GM18861 (cell line): ENCODE results near the gene DKC1.
"Not testable (repeated sequence)": the region's sequence is repeated elsewhere in the genome, so short reads cannot be mapped to it uniquely, and the experiment has no call there.

ENCODE experiments used
- ATAC-seq: cut with Tn5 transposase; IDR thresholded peaks from one replicate; pipeline ENCODE4 v1.9.1; 2021; ENCODE audit not compliant: unreplicated experiment

The DKC1 gene

DNA sequence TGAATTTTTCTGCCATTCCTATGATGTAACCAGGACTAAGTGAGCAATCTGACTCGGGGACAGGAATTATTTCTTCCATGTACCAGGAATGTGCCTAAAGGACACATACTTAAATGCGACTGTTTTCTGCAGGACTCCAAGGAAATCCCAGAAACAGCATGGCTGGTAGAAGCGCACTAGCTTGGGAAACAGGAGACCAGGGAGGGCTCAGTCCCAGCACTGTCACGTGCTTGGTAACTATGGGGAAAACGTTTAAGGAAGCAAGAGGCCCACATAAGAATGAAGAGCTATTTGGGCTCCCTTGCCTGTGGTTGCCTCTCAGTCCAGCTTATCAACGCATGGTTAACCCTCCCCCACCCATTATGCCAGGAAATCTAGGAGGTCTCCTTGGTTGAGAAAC lies 23.1 kb downstream of the DKC1 start:
- no peak for ATAC-seq

DNA sequence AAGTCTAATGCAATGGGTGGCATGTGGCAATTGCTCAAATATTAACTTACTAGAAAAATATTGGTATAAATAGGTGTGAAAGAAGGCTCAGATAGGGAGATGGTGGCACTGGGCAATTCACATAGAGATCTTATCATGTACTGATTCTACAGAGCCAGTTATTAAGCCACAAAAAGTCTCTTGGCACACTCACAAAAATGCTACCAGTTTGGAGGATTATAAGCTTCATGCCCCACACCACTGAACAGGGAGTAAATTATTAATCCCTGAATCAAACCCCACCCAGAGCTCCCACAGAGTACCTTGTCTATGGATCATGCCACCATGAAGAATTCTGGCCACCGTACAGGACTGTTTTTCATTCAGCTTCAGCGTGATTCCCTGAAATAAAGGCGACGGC lies 28.8 kb downstream of the DKC1 start:
- ATAC-seq, result no peak

DNA sequence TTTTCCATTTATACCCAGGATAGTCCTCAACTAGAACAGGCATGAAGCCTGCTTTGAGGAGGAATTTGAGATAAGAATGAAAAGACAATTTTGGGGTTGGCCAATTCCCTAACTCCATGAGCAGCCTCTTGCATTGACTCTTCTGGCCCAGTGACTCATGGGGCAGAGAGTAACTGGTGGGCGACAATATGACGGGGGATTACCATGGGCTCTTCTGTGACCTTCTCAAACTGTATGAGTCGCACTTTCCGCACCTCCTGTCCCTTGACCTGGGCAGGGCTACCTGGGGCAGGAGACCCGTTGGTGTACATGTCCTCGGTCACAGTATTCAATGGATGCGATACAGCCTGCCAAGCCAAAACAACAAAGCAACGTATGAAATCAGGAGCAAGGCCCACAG lies 29.3 kb downstream of the DKC1 start:
- ATAC-seq, result no peak

DNA sequence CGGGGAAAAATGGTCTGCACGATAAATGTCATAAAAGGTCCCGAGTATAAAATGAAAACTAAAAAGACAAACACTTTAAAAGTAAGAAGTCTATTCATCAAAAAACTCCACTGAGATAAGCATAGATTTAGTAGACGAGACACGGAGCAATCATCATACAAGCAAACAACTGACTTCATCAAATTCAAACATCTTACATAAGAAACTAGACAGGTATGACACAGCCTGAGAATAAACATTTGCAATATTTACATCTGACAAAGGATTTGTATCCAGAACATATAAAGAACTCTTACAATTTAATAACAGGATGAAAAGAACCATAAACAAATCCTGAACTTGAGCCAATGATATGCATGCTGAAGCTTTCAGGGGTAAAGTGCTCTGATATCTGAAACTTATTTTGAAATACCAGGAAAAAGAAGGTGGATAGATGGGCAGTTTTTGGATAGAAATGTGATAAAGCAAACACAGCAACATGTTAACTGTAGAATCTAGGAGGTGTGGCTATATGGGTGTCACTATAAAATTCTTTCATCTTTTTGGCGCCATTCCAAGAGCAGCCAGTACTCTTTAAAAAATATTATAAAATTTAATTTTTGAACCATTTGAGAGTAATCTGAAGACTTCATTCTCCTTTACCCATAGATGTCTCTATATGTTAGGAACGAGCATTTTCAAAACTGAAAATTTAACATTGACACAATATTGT lies 30.6 kb downstream of the DKC1 start:
- no peak for ATAC-seq

DNA sequence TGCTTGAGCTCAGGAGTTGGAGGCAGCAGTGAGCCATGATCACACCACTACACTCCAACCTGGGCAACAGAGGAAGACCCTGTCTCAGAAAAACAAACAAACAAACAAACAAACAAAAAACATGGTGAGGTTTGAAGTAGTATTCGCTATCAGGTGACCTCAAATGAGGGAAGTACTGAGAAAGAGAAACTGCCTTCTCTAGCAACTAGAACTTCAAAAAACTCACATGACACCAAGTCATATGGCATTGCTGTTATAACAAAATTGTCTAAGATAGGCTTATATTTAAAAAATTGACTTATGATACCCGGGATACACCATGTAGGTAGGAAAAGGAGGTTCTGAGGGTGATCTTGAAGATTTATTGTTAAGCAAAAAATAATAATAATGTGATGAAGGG lies 32.4 kb downstream of the DKC1 start:
- ATAC-seq, result no peak

DNA sequence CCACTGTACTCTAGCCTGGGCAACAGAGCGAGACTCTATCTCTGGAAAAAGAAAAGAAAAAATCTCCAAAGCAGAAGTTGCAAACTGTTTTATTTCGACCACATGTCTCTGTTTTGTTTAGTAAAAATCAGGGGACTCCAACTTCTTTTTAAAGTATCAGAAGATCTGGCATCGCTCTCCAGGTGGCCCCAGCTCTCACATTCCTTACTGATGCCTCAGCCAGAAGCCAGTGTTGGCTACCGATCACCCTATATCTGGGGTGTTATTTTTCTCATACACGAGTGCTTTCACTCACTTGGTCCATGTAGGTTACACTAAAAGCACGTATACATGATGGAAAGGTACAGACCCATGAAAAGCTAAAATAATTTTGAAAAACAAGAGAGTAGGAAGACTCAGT lies 34.3 kb downstream of the DKC1 start:
- no peak for ATAC-seq

DNA sequence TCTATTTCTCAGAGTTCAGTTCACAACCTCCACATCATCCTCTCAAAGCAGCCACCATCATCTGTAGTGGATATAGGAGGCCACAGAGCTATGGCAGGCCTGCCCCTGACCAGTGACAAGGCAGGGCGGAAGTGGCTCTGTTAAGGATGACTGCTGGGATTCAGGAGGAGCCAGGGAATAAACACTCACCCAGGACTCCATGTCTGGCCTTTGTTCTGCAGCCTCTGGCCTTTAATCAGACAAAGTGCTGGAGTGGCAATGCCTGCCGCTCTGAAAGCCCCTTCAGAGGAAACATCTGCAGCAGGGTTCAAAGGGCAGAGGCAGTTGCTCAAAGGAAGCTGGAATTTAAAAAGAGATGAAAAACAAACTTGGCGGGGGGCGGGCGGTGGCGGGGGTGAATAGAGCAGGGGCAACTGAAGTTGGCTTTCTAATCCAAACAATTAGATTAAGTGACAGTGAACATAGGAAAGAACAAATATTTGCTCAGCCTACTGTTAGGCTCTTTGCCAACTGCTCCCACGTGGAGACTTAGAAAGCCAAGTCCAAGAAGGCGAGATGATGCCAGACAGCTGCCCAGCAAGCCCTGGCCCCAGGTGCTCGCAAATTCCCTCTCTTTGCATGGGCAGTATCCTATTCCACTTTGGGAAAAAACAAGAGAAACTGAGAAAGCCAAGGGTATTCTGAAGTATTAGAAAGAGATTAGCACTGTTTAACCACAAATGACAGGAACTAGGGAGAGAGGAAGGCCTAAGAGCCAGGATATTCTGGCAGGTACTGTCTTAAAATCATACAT lies 37.1 kb downstream of the DKC1 start:
- ATAC-seq, result no peak

DNA sequence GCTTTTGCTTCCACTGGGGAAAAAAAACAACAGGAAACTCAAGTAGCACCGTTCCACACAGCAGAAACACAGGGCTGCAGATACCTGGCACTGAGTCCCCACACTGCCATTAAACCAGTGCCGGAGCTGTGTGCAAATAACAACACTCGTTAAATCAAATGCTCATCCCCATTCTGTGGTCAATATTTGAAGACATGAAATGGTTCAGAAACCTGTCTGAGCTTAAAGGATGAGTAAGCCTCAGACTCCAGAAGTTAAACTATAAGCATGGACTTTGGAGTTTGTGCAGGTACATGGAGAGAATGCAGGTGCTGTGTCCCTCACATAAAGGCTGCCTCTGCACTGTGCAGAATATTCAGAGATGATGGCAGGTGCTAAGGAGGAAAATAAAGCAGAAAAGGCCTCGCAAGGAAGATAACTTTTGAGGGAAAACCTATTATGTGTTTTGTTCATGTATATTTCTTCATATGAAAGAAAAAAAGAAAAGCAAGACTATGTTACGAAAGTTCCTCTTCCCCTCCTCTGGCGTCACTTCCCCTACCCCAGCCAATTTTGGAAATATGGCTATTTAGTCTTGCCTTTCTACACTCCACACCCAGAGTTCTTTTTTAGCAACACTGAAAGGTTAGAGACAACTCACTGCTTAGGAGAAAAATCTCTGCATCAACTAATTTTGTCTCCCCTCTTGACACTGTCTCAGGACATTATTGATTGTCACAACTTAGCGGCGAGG lies 38.0 kb downstream of the DKC1 start:
- no peak for ATAC-seq

DNA sequence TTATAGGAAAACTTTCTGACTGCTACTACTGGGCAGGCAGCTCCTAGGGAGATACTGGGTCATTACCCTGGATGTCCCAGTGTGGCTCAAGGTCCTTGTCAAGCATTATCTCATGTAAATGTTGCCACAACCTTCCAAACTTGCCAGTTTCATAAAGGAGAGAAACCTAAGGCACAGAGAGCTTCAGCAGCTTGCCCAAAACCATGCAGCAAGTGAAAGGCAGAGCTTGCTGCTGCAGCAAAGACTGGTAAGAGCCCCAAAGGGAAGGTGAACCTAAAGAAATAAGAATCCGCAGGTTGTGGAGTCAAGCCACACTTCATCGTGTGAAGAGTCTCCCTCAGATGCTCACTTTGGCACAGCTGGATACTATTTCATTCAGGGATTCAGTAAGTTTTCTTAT lies 40.3 kb downstream of the DKC1 start:
- ATAC-seq, result no peak

DNA sequence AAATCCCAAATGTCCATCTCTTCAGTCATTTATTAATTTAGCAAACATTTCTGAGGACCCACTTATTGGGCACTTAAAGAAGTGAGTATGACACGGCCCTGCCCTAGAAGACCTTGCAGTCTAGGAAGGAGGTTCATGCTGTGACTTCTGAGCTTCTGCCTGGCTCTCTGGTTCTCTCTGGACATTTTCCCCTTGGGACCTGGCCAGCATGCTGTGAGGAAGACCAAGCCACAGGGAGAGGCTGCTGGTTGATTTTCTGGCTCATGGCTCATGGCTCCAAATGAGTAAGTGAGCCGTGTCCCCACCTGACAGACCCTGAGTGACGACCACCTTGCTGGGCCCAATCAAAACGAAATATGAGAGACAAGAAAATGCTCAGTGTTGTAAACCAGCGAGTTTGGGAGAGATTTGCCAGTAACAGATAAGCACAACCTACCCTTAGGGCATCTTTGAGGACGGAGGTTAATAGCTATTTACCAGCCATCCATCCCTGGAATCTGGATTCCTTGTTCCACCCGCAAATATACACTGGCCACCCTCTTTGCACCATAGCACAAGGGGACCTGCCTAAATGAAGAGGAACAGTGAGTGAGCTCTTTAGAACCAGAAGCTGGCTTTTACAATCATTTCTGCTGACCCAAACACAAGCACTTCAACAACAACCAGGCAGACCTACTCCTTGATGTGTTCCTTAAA lies 41.7 kb downstream of the DKC1 start:
- ATAC-seq, result no peak

DNA sequence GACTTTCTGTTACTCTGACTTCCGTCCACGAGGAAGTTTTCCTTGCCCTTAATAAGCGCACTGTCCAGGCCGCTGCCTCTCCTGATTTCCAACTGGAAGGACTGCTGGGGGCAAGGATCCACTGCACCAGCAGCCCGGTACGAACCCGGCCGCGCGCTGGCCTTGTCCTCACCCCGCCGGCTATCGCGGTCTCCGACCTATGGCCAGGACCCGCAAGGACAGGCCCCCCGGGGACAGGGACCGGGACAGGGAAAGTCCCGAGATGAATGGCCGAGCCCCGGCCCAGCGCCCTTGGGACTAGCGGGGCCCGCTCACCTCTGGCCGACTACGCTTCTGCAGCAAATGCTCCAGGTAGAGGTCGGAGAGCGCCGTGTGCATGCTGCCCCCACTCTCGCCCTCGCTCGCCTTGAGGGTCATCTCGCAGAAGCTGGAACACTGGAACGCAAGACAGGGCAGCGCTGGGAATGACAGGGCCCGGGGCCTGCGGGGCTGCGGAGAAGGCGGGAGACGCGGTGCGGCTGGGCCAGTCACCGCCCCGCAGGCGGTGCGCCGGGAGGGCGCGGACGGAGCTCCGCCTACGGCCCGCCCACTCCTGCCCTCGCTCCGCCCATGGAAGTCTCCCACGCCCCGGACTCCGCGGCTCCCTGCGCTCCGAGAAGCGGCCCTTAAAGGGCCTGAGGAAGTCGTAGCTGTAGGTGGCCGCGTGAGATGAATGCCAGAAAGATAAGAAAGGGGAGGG lies 42.5 kb downstream of the DKC1 start, which contains the start of gene MPP1:
MPP1 (minus strand) TSS at position 529 of the 739 bp plus-strand sequence; CDS start at position 417, 112 bp downstream.
- ATAC-seq, result peak; percentile 80

DNA sequence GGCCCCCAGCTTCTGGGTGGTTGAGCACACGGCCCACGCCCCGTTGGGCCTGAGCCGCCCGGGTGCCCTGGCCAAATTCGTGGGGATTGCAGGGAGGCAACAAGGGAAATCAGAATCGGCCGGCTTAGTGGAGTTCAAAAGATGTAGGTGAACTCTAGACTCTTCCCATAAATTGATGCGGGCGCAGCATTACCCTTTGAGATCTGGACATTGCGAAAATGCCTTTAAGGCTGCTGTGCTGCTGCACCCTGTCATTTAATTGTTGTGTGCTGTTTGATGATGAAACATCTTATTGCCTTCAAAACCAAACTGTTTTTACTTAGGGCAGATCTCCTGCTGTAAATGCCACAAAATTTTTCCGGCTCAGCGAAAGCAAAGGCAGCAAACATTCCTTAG lies 43.0 kb downstream of the DKC1 start:
- no peak for ATAC-seq

DNA sequence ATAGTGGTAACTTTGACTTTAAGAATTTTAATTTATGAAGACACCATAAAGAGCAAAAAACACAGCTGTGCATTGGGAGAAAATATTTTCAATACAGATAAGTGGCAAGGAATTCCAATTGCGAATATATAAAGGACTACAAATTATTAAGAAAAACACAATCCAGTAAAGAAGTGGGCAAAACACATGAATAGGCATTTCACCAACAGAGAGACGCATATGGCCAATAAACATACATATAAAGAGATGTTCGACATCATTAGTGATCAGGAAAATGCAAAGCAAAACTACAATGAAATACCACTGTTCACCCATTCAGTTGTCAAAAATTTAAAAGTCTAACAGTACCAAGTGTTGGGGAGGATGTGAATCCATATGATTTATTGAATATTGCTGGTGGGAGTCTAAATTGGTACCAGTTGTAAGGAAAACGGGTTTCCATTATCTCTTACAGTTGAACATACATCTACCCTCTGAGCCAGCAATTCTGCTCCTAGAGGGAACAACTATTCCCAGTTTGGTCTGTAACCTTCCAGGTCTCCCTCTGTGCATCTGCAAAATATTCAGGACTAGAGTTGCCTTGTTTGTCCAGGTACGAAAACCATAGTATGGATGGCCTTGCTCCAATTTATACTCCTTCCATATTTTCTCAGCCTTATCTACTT lies 44.3 kb downstream of the DKC1 start:
- ATAC-seq, result no peak

DNA sequence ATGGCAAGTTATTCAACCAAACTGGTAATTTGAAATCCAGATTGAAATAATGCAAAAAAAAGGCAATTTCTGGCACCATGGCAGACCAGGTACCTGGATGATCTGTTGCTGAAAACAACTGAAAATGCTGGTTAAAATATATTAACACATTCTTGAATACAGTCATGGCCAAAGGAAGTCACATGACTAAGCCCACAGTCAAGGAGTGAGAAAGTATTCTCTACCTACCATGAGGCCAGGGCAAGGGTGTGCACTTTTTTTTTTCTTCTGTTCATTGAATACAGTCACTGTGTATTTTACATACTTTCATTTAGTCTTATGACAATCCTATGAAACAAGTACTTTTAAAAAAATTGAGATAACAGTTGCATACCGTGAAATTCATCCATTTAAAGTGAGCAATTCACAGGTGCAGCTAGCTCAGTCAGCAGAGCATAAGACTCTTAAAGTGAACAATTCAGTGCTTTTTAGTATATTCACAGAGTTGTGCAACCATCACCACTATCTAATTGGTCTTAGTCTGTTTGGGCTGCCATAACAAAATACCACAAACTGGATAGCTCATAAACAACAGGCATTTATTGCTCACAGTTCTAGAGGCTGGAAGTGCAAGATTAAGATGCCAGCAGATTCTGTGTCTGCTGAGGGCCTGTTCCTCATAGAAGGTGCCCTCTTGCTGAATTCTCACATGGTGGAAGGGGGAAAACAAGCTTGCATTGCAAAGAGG lies 47.4 kb downstream of the DKC1 start:
- no peak for ATAC-seq

DNA sequence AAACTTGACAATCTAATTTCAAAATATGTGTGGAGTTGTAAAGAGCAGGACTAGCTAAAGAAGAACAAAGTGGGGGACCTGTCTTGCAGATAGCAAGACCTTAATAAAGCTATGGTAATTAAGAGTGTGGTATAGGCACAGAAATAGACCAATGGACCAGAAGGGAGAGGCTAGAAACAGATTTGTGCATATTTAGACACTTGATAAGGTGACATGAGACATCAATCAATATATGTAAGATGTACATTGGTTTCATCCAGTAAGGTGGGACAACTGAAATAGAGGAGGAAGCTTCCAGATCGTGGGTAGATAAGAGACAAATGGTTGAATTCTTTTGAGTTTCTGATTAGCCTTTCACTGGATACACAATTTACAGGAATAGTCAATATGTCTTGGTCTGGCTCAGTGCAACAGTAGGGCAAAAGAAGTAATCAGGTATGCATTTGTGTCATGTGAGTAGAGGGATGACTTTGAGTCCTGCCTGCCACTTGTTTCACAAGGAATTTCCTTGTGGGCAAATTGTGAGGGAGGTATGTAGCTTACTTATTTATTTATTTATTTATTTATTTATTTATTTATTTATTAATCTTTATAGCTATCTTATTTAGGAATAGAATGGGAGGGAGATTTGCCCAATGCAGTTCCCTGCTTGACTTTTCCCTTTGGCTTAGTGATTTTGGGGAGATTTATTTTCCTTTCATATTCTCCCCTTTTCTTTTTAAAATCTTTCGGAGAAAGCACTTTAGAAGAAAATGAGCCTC lies 49.9 kb downstream of the DKC1 start:
- no peak for ATAC-seq

DNA sequence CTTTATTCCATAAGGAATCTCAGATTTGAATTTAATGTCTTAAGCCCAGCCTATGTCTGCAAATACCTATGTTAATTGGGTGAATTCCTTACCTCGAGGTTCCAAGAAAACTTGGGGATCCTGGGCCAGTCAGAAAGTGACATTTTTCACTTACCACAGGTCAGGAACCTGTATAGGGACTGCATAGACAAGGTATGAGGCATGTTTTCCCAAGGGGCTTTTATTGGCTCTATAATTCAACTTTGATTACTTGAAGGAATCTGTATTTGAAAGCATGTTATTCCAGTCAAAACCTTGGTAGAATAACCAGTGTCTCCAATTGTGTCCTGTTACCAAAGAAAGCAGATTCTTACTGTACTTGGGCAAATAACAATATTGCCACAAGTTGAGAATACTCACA lies 51.1 kb downstream of the DKC1 start:
- ATAC-seq, result no peak

DNA sequence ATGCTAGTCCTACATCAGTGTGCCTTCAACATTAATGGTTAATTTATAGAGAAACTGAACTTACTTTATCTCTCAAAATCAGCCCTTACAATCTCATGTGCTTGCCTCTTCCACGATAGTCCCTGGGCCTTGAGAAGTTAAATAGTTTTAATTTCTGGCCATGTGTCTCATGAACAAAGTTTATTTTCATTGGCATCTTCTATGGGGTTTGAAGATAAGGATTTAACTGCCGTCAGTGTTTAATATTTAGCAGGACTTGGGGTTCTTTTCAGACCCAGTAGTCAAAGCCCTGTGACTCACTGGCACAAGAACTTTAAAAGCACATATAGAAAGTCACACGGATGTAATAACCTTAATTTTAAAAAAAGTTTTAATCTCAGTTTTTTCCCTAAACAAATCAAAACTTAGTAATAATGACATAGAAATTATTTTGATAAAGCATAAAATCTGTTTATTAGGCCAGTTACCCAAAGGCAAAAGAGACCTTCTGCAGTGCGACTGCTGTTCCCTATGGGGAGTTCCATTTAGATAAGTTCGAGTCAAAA lies 52.7 kb downstream of the DKC1 start:
- ATAC-seq, result no peak

DNA sequence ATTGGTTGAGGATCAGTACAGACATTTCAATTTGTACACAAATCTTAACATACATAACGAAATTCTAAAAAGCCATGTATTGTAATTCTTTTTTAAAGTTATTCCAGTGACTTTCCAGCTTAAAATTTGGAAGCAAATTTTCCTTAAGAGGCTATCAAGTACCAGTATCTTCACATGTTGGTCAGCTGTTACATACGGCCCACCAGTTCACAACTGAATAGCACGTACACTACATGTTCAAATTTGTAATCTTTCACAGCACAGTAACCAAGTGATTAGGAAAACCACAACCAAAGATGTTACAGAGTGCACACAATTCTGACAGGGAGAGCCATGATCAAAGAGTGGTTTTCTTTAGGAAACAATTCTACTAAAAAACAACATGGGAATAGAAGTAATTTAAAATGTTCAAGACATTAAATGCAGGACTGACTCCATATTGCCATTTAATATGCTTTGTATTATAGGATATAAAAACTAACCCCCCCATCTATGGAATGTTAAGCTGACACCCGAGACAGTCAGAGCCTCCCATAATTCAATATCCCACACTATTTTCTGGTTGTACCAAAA lies 53.7 kb downstream of the DKC1 start:
- ATAC-seq, result not testable (repeated sequence)
